Naive thymus-derived CD4-positive, alpha-beta T cell (primary cell): ENCODE data around the gene GPR151. TPM values are rescaled to one million over a fixed set of nuclear protein-coding genes. Genes with fewer than 3 reads are reported as not detected.

Experiments
- ATAC-seq: fragments of 150-1000 bp; cut with Tn5 transposase; 2 replicates; pipeline ENCODE4 v1.10.0; 2021; ENCODE audit warnings: mild to moderate bottlenecking, moderate library complexity
- CTCF ChIA-PET: fragments of 350-600 bp; sonication (Branson Sonifier 250); formaldehyde crosslinking; loops from one replicate; lab custom pipeline; 2021; ENCODE audit warnings: antibody characterized with exemption; lab: Charles Lee
- POLR2A ChIA-PET: fragments of 350-600 bp; sonication (Branson Sonifier 250); formaldehyde crosslinking; loops from one replicate; lab custom pipeline; 2021; ENCODE audit warnings: antibody characterized with exemption, inconsistent platforms; lab: Charles Lee
- DNase-seq, 9 donors: peaks; one replicate each; pipeline versions ENCODE4 v3.0.0 to v3.0.0-alpha.2; 2020 to 2022; ENCODE audit warnings: mixed read lengths in 1 of 9
- H3K27ac ChIP-seq: one replicate; pipeline ENCODE4 v1.7.0; 2013; ENCODE audit warnings: mild to moderate bottlenecking, low read depth, low read length, moderate library complexity
- H3K27me3 ChIP-seq, 2 donors: one replicate each; pipeline ENCODE4 v1.7.0; 2013; ENCODE audit warnings: low read length in 2 of 2, mild to moderate bottlenecking in 2 of 2, moderate library complexity in 2 of 2; ENCODE audit not compliant: control insufficient read depth in 2 of 2, insufficient read depth in 2 of 2
- H3K36me3 ChIP-seq, 3 experiments: 1 replicate in 2 of 3; 2 replicates in 1 of 3; pipeline ENCODE4 v1.7.0; 2013; ENCODE audit warnings: low read length in 3 of 3, mild to moderate bottlenecking in 3 of 3, moderate library complexity in 1 of 3; ENCODE audit not compliant: insufficient read depth in 3 of 3, control insufficient read depth in 2 of 3
- H3K4me1 ChIP-seq, 2 donors: one replicate each; pipeline ENCODE4 v1.7.0; 2013; ENCODE audit warnings: low read length in 2 of 2, mild to moderate bottlenecking in 2 of 2, moderate library complexity in 1 of 2; ENCODE audit not compliant: control insufficient read depth in 2 of 2, insufficient read depth in 2 of 2
- H3K4me3 ChIP-seq: 2 replicates; pipeline ENCODE4 v1.7.0; 2013; ENCODE audit warnings: mild to moderate bottlenecking, low read length
- H3K9me3 ChIP-seq, 3 experiments: 1 replicate in 2 of 3; 2 replicates in 1 of 3; pipeline ENCODE4 v1.7.0; 2013; ENCODE audit warnings: low read length in 3 of 3; ENCODE audit not compliant: control insufficient read depth in 2 of 3
- H3K27ac Mint-ChIP-seq, 9 donors: one replicate each; pipeline ENCODE4 v1.8.0; 2020 to 2022; ENCODE audit warnings: mixed read lengths in 9 of 9, mild to moderate bottlenecking in 8 of 9, moderate library complexity in 5 of 9, inconsistent platforms in 2 of 9
- H3K27me3 Mint-ChIP-seq, 5 donors: one replicate each; pipeline ENCODE4 v1.8.0; 2021 to 2022; ENCODE audit warnings: mixed read lengths in 5 of 5, mild to moderate bottlenecking in 1 of 5
- H3K36me3 Mint-ChIP-seq, 5 donors: one replicate each; pipeline ENCODE4 v1.8.0; 2020 to 2022; ENCODE audit warnings: mixed read lengths in 5 of 5, mild to moderate bottlenecking in 3 of 5, inconsistent platforms in 1 of 5
- H3K4me1 Mint-ChIP-seq, 7 donors: one replicate each; pipeline ENCODE4 v1.8.0; 2020 to 2022; ENCODE audit warnings: mixed read lengths in 7 of 7, mild to moderate bottlenecking in 3 of 7, inconsistent platforms in 1 of 7
- H3K4me3 Mint-ChIP-seq, 10 donors: one replicate each; pipeline ENCODE4 v1.8.0; 2020 to 2022; ENCODE audit warnings: mild to moderate bottlenecking in 10 of 10, mixed read lengths in 10 of 10, moderate library complexity in 6 of 10, inconsistent platforms in 2 of 10
- H3K9me3 Mint-ChIP-seq, 11 donors: one replicate each; pipeline ENCODE4 v1.8.0; 2020 to 2022; ENCODE audit warnings: mixed read lengths in 11 of 11, mild to moderate bottlenecking in 4 of 11, inconsistent platforms in 1 of 11, moderate library complexity in 1 of 11
- intact Hi-C, 2 donors: fragments of 100-400 bp; cut with micrococcal nuclease; formaldehyde crosslinking; loops; one replicate each; pipeline ENCODE4 v1.15.1; 2023
- polyA plus RNA-seq, 2 donors: library from polyadenylated mRNA; unstranded; fragments of 300-500 nt; fragmentation: Illumina TruSeq; gene quantifications; one replicate each; pipeline ENCODE4 v1.2.3, GENCODE V29; 2021
- total RNA-seq, 6 experiments: library from RNA in 5 of 6; stranded (reverse) in 5 of 6; gene quantifications; 1 replicate in 5 of 6; 2 replicates in 1 of 6; pipeline ENCODE4 v1.2.3 and lab custom pipeline; 2021 to 2026

The GPR151 gene
- total and polyA plus RNA-seq, 7 experiments from 2014 or later = 0.09 TPM; not detected in 6

DNA sequence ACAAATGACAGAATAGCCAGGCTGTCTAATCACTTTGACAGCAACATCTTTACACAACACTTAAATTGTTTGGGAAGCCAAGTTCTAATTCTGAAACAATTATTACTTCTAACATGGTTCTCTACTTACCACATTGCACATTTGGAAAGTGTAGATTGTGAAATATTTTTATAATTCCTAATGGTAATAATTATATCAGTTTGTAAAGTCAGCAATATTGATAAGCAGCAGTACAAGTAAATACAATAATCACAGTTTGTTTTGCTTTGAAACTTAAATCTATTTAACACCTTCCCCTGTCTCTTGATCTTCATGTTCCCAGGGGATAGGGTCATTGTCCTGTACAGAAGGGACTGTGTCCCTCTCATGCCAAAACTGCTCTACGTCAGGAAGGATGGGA, 1.4 kb downstream of the GPR151 start:
- no peak overlapping the region for H3K27ac ChIP-seq
- Mint-ChIP-seq H3K9me3 (no peaks in the 10 kb centered on the region), H3K36me3 (peaks cover 0 to 20% (median 11%) of the 10 kb centered on the region in 5 donors), H3K4me3 (no peak overlapping the region), H3K27ac (peak overlapping the region in 1 of 9 donors; percentile 43), H3K4me1 (peaks cover 0 to 3% (median 0%) of the 10 kb centered on the region in 7 donors), H3K27me3 (peaks cover 0 to 4% (median 0%) of the 10 kb centered on the region in 5 donors)
- intact Hi-C loops = no loop called here
- no peaks in the 10 kb centered on the region for H3K4me1 ChIP-seq
- no peak for ATAC-seq
- H3K27me3 ChIP-seq = no peaks in the 10 kb centered on the region
- H3K4me3 ChIP-seq = no peak overlapping the region
- CTCF ChIA-PET = no interaction called here
- no peak for DNase-seq
- no peaks in the 10 kb centered on the region for H3K9me3 ChIP-seq
- peaks cover 0 to 14% (median 9%) of the 10 kb centered on the region in 3 experiments for H3K36me3 ChIP-seq
- POLR2A ChIA-PET = no interaction called here

DNA sequence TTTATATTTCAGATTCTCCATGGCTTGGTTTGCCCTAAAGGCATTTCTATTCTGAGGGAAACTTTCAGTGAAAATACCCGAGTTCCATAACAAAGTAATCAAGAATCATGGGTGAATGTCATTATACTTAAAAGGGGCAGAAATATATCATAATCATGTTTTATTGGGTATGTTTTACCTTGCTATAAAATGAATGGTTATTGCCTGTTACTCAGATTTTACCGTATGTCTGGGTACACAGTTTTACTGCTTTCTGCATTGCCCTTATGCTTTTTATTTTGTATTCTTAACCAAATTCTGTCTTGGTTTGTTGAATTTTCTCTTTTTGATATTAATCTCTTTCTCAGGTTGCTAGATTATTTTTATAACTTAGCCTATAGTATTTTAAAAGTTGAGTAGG, 2.5 kb downstream of the GPR151 start:
- ChIA-PET POLR2A (interaction anchor here (0.8 kb wide), 1 partner anchor 441 kb away, joined by 3 read pairs; no protein-coding TSS in a partner anchor), CTCF (no interaction called here)
- Mint-ChIP-seq H3K36me3 (peaks cover 0 to 27% (median 11%) of the 10 kb centered on the region in 5 donors), H3K27ac (peak overlapping the region in 3 of 9 donors; percentile 5 to 57 (median 43)), H3K4me3 (no peak overlapping the region), H3K27me3 (peaks cover 0 to 3% (median 0%) of the 10 kb centered on the region in 5 donors), H3K9me3 (no peaks in the 10 kb centered on the region), H3K4me1 (peaks cover 0 to 3% (median 0%) of the 10 kb centered on the region in 7 donors)
- intact Hi-C loops = no loop called here
- no peaks in the 10 kb centered on the region for H3K4me1 ChIP-seq
- H3K27ac ChIP-seq = no peak overlapping the region
- DNase-seq (no peak), ATAC-seq (no peak)
- H3K4me3 ChIP-seq = no peak overlapping the region
- no peaks in the 10 kb centered on the region for H3K27me3 ChIP-seq
- H3K9me3 ChIP-seq = no peaks in the 10 kb centered on the region
- H3K36me3 ChIP-seq = peaks cover 0 to 21% (median 9%) of the 10 kb centered on the region in 3 experiments

- Histone ChIP-seq H3K27me3 (no peaks in the 10 kb centered on the region), H3K27ac (no peak overlapping the region), H3K4me3 (no peak overlapping the region), H3K36me3 (peaks cover 5 to 49% (median 18%) of the 10 kb centered on the region in 3 experiments), H3K9me3 (no peaks in the 10 kb centered on the region), H3K4me1 (no peaks in the 10 kb centered on the region)
- no peak overlapping the region for H3K27ac Mint-ChIP-seq
- intact Hi-C loops = no loop called here
- H3K36me3 Mint-ChIP-seq = peaks cover 4 to 50% (median 21%) of the 10 kb centered on the region in 5 donors
- no peak for DNase-seq
- H3K27me3 Mint-ChIP-seq = no peaks in the 10 kb centered on the region
- no peaks in the 10 kb centered on the region for H3K9me3 Mint-ChIP-seq
- no peak for ATAC-seq
- H3K4me1 Mint-ChIP-seq = no peaks in the 10 kb centered on the region
- no peak overlapping the region for H3K4me3 Mint-ChIP-seq
- ChIA-PET POLR2A (no interaction called here), CTCF (no interaction called here)
These were observed 5.3 kb downstream of the GPR151 start for GRCh38 chr5:146510559-146511125.

DNA sequence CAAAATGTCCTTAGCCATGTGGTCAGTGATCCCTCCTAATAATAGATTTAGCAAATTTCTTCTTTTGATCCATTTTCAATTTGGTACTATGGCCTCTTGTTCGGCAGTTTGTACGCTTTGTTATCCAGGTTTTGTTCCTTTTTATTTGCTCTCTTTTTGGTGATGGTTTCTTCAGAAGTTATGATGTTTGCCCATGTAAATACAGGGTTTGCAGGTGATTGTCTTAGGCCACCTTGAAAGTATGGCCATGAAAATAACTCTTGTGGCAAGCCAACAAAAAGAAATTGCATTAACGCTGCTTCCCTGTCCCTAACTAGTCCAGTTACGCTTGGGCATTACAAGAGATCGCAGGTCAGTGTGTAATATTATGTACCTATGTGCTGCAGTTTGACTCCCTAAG, 8.6 kb downstream of the GPR151 start:
- H3K27me3 Mint-ChIP-seq = no peaks in the 10 kb centered on the region
- ChIA-PET POLR2A (no interaction called here), CTCF (no interaction called here)
- Histone ChIP-seq H3K27me3 (no peaks in the 10 kb centered on the region), H3K27ac (no peak overlapping the region), H3K4me3 (no peak overlapping the region), H3K36me3 (peaks cover 5 to 72% (median 18%) of the 10 kb centered on the region in 3 experiments), H3K9me3 (no peaks in the 10 kb centered on the region), H3K4me1 (no peaks in the 10 kb centered on the region)
- no peaks in the 10 kb centered on the region for H3K9me3 Mint-ChIP-seq
- intact Hi-C loops = loop anchor here in 1 of 2 donors (5.0 kb wide), 1 partner anchor 40 kb away; no protein-coding TSS in a partner anchor
- peak overlapping the region in 2 of 9 donors; percentile 18 to 70 for H3K27ac Mint-ChIP-seq
- no peak overlapping the region for H3K4me3 Mint-ChIP-seq
- peaks cover 16 to 68% (median 41%) of the 10 kb centered on the region in 5 donors for H3K36me3 Mint-ChIP-seq
- no peaks in the 10 kb centered on the region for H3K4me1 Mint-ChIP-seq
- no peak for ATAC-seq
- no peak for DNase-seq

DNA sequence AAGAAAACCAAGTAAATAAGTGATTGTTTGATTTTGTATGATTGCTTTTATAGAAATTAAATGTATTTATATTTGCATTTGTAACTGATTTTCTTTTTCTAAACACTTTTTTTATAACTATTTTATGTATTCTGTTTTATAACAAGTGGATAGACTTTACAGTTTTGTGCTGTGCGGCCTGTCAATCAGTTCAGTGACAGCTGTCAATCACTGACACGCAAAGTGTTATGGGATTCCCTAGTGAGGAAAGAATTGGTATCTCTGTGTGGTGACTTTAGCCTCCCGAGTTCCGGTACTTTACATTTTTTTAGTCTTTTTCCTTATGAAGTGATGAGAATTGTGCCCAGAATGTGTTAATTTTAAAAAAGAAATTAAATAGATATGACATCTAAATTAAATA, 16.3 kb downstream of the GPR151 start:
- Histone ChIP-seq H3K36me3 (peaks cover 0 to 32% (median 0%) of the 10 kb centered on the region in 3 experiments), H3K27me3 (no peaks in the 10 kb centered on the region), H3K4me3 (no peak overlapping the region), H3K4me1 (no peaks in the 10 kb centered on the region), H3K9me3 (no peaks in the 10 kb centered on the region), H3K27ac (no peak overlapping the region)
- H3K4me3 Mint-ChIP-seq = no peak overlapping the region
- H3K9me3 Mint-ChIP-seq = no peaks in the 10 kb centered on the region
- peaks cover 11 to 28% (median 26%) of the 10 kb centered on the region in 5 donors for H3K36me3 Mint-ChIP-seq
- DNase-seq (no peak), ATAC-seq (no peak)
- H3K4me1 Mint-ChIP-seq = peaks cover 5 to 10% (median 6%) of the 10 kb centered on the region in 7 donors
- intact Hi-C loops = no loop called here
- no peak overlapping the region for H3K27ac Mint-ChIP-seq
- POLR2A ChIA-PET = no interaction called here
- H3K27me3 Mint-ChIP-seq = no peaks in the 10 kb centered on the region
- CTCF ChIA-PET = no interaction called here

DNA sequence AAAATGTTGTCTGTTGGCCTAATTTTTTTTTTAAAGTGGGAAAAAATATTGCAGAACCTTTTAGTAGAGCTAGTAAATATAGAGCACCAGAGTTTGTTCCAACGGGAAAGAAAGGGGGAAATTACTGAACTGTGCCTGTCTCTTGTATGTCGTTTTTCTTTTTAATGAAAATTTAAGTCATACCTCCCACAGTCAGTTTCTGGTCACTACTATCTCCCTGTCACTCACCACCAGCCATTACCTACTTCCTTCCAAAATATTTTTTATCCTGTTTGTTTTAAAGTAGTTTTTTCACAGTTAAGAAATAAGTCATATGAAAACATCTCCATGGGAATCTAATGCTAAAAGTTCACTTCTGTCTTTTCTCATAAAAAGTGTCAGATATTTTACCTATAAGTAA, 21.3 kb downstream of the GPR151 start:
- peak overlapping the region in 2 of 9 donors; percentile 31 to 52 for H3K27ac Mint-ChIP-seq
- no peaks in the 10 kb centered on the region for H3K27me3 Mint-ChIP-seq
- H3K36me3 ChIP-seq = peaks cover 0 to 32% (median 5%) of the 10 kb centered on the region in 3 experiments
- H3K4me3 ChIP-seq = no peak overlapping the region
- H3K4me1 ChIP-seq = no peaks in the 10 kb centered on the region
- peaks cover 0 to 1% (median 0%) of the 10 kb centered on the region in 11 donors for H3K9me3 Mint-ChIP-seq
- H3K27ac ChIP-seq = no peak overlapping the region
- H3K9me3 ChIP-seq = no peaks in the 10 kb centered on the region
- no peak for DNase-seq
- ChIA-PET POLR2A (no interaction called here), CTCF (no interaction called here)
- no peak for ATAC-seq
- H3K4me3 Mint-ChIP-seq = no peak overlapping the region
- intact Hi-C loops = no loop called here
- no peaks in the 10 kb centered on the region for H3K27me3 ChIP-seq
- peaks cover 5 to 38% (median 31%) of the 10 kb centered on the region in 5 donors for H3K36me3 Mint-ChIP-seq
- H3K4me1 Mint-ChIP-seq = peaks cover 5 to 10% (median 6%) of the 10 kb centered on the region in 7 donors
